ENCODE measurements around the gene ABI1.

The ABI1 gene

DNA sequence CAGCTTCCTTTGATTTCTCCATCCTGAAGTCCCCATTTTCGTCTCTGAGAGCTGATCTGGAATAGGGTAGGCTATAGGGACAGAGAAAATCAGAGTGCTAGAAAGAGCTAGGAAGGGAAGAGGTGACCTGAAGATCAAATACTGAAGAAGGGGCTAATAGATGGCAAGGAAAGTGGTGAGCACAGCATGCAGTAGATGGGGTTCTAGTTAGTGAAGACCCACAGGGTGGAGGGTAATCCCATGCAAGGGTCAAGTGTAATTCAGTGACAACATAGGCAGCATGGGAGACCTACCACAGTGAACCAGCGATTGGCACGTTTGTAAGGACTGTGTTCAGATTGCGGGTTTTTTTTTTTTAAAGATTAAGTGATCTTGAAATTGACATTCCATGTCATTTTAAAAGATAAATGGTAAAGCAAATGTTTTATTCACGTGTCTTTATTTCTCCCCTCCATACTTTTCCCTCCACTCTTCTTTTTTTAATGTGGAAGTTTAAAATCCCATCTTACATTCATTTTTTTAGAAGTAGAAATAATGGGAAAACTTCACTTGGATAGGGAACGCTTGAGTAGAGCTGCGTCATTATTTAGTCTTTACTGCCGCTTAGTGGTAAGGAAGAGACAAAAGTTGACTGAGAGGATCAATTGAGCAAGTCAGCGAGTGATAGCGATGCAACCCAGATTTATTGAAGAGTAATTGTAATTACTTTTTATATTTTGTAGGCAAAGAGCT lies 21.0 kb upstream of the ABI1 start:
- TF ChIP-seq, protein P1, sequence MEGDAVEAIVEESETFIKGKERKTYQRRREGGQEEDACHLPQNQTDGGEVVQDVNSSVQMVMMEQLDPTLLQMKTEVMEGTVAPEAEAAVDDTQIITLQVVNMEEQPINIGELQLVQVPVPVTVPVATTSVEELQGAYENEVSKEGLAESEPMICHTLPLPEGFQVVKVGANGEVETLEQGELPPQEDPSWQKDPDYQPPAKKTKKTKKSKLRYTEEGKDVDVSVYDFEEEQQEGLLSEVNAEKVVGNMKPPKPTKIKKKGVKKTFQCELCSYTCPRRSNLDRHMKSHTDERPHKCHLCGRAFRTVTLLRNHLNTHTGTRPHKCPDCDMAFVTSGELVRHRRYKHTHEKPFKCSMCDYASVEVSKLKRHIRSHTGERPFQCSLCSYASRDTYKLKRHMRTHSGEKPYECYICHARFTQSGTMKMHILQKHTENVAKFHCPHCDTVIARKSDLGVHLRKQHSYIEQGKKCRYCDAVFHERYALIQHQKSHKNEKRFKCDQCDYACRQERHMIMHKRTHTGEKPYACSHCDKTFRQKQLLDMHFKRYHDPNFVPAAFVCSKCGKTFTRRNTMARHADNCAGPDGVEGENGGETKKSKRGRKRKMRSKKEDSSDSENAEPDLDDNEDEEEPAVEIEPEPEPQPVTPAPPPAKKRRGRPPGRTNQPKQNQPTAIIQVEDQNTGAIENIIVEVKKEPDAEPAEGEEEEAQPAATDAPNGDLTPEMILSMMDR (IDR thresholded peaks at IDR 0.05; ENCODE audit: extremely low read depth, missing control alignments), result peak; percentile 53
- DNase-seq (ENCODE audit: low spot score), result peak; percentile 53

DNA sequence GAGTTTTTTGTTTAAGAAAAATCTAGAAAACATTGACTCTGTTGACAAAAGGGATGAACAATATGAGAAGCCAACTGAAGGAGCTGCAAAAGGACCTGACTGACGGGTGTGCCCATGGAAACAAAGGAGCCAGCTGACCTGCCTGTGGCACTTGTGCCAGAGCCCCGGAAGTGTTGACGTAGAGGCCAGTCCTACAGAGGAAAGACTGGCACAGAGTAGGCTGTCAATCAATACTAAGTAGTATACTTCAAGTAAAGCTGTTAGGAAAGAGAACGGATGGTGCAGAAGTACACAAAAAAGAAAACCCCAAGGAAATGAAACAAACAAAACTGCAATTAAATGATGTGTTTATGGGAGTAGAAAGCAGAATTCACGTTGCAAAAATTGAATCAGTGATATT lies 19.0 kb upstream of the ABI1 start:
- DNase-seq (ENCODE audit: low spot score), result no peak
- TF ChIP-seq, protein P1 (IDR thresholded peaks at IDR 0.05; ENCODE audit: extremely low read depth, missing control alignments), result no peak

DNA sequence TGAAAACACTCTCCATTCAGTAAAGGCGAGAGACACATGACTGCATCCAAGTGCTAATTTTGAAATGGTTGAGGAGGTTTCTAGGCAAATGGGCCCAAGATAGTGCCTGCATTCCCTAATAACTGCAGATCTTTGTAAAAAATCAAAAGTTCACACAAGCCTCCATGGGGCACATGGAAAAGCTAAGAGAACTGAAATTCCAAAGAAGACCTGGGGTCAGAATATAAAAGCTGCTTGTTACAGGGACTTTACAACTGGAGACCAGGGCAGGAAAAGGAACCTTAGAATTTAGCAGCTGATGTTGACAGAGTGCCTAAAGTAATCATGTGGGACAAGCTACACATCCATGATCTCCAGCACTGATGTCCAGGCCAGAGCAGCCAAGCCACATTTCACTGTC lies 10.0 kb upstream of the ABI1 start:
- TF ChIP-seq, protein P1 (IDR thresholded peaks at IDR 0.05; ENCODE audit: extremely low read depth, missing control alignments), result no peak
- DNase-seq (ENCODE audit: low spot score), result no peak

DNA sequence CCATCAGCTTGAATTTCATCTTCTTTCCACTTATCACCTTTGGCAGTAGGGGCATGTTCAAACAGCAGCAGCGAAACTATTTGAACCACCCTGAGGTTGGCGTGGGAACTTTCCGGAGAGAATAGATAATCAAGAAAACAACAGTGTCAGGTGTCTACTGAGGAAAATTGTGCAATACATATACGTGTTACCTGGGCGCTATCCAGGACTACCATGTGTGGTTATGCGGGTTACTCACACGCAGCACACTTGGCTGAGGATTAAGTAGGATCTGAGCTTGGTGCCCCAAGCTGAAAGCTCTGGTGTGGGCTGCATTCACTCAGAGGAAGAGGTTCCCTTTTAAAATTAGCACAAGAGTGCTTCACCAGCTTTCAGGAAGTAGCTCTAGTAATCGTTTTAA lies 8.8 kb upstream of the ABI1 start:
- DNase-seq (ENCODE audit: low spot score), result no peak
- TF ChIP-seq, protein P1 (IDR thresholded peaks at IDR 0.05; ENCODE audit: extremely low read depth, missing control alignments), result no peak

DNA sequence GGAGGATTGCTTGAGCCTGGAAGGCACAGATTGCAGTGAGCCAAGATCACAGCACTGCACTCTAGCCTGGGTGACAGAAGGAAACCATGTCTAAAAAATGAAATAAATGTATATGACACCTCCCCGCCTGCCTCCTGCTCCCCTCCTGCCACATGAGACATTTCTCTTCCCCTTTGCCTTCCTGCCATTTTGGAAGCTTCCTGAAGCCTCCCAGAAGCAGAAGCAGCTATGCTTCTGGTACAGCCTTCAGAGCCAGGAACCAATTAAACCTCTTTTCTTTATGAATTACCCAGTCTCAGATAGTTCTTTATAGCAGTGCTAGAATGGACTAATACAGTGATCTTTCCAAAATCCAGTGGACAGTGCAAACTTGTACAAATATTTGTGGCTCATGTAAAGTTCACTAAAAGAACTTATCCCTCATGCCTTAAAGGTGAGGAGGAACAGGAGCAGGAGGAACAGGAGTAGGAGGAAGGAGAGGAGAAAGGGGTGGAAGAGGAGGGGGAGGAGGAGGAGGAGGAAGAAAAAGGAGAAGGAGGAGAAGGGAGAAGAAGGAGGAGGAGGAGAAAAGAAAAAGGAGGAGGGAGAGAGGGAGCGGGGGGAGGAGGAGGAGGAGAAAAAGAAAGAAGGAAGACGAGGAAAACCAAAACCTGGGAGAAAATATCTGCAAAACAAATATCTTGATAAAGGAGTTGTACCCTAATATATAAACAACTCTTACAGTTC lies 2.8 kb upstream of the ABI1 start:
- DNase-seq (ENCODE audit: low spot score), result no peak
- TF ChIP-seq, protein P1 (IDR thresholded peaks at IDR 0.05; ENCODE audit: extremely low read depth, missing control alignments), result no peak

DNA sequence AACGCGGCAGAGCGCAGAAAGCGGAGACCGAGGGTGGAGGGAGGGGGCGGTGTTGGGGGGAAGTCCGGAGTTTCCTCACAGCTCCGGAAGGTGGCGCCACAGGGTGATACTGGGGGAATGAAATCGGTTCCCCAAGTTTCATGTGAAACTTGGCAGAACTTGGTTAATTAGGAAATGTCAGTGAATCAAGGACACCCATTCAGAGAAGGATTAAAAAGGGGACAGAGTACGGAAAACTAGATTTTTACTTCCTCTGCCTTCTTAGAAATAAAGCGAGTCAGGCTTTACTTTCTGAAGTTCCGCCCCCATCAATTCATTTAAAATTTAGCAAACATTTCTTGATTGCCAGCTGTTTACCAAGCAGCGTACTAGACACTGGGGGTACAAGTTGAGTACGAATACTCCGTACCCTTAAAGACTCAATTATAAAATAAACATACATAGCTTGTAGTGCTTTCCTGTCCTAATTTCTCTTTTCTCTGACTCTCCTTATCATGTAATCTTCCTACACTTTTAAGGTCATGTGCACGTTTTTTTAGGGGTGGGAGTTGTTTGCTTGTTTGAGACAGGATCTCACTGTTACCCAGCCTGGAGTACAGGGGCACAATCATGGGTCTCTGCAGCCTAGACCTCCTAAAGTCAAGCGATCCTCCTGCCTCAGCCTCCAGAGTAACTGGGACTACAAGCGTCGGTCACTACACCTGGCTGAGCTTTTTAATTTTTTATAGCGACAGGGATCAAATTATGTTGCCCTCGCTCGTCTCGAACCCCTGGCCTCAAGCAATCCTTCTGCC lies 644 bp upstream of the ABI1 start:
- no peak for DNase-seq (ENCODE audit: low spot score)
- TF ChIP-seq, protein P1 (IDR thresholded peaks at IDR 0.05; ENCODE audit: extremely low read depth, missing control alignments), result peak; percentile 42

DNA sequence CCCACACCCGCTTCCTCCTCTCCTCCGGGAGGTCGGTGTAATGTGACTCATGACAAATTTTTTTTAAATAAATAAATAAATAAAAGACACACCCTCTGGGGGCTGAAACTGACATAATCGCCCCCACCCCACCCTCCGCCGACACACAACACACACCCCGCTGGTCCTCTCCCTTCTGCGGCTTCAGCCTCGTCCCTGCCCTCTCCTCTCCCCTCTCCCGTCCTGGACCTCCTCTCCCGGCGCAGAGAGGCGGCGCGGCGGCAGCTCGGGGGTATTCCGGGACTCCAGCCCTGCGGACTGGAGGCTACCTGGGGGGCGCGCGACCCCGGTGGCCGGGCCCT lies 686 bp downstream of the ABI1 start:
- TF ChIP-seq, protein P1 (IDR thresholded peaks at IDR 0.05; ENCODE audit: extremely low read depth, missing control alignments), result no peak
- peak; percentile 25 for DNase-seq (ENCODE audit: low spot score)

Data from GM20000 (cell line).